Activated CD4-positive, alpha-beta T cell treated with anti-CD3 and anti-CD28 coated beads, Interleukin-2, amount 50 U/mL, for 1 hour (primary cell): ENCODE measurements around the gene OR2T1.
"Not testable (repeated sequence)": the region's sequence is repeated elsewhere in the genome, so short reads cannot be mapped to it uniquely, and the experiment has no call there.

Experiments
- DNase-seq: peaks from one replicate; pipeline ENCODE4 v3.0.0-alpha.2; 2020

Gene OR2T1

DNA sequence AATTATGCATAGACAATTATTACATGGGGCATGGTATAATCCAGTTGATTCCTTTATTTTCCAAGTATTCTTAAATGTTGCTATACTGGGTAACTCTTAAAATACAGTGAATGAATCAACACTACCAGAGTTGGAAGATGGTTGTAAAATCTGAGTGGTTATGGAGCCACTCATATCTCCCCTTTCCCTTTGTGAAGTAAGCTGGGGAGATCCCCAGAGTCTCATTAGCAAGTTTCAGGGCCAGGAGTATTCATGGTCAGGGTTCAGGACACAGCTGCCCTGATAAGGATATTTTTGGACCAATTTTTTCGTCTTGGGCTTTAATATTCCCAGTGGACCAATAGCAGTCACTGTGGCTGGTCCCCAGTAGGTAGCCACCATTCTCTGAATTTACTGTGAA lies 35.8 kb downstream of the OR2T1 start:
- DNase-seq: not testable (repeated sequence)

DNA sequence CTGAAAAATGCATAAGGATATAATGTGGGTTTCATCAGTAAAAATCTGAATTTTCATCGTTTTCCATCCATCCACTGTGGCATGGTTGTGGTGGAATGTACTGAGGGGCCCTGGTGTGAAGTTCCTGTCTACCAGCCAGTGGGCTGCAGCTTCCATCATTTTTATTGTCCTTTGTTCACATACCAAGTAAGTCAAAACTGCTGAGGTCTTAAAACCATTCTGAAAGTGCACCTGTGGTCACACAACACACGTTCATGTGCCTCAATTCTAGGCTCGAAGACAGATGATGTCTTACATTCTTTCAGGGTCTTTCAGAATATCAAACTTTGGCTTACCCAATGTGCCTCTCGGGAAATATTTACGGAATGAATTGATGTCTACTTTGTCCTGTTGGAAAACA lies 36.4 kb downstream of the OR2T1 start:
- not testable (repeated sequence) for DNase-seq

DNA sequence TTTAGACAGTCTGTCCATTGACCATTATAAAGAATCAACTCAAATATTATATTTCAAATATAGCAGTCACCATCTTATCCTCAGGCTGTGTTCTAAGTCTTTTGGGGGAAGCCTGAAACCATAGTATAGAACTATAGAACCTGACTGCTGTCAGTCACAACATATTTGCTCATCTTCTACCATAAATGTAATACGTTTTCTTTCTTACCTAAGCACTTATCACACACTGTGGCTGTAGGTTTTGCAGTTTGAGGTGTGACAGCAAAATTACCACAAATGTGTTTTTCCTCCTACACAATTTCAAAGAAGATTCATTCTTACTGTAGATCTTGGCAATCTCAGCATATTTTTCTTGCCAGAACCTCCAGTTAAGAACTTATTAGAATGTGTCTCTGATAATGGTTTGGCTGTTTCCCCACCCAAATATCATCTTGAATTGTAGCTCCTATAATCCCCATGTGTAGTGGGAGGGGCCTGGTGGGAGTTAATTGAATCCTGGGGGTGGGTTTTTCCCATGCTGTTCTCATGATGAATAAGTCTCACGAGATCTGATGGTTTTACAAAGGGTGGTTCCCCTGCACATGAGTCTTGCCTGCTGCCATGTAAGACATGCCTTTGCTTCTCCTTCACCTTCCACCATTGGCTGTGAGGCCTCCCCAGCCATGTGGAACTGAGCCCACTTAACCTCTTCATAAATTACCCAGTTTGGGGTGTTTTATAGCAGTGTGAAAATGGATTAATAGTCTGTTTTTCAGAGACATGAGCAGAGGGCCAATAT lies 39.8 kb downstream of the OR2T1 start:
- not testable (repeated sequence) for DNase-seq

DNA sequence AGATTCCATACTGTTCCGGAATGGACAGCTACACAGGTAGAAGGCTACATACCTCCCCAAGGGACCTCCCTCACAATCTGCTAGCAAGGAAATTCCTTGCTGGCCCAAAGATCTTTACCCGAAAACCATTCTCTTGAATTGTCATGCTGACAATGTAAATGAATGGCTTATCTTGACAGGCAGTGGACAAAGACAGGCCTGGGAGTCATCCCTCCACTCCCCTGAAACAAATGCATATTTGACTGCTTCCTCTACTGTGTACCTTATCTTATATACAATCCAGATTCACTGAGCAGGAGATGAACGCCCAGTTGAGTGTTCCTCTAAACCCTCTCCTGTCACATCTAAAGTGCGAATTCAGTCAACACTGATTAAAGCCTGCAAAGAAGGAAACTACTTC lies 41.8 kb downstream of the OR2T1 start:
- not testable (repeated sequence) for DNase-seq

DNA sequence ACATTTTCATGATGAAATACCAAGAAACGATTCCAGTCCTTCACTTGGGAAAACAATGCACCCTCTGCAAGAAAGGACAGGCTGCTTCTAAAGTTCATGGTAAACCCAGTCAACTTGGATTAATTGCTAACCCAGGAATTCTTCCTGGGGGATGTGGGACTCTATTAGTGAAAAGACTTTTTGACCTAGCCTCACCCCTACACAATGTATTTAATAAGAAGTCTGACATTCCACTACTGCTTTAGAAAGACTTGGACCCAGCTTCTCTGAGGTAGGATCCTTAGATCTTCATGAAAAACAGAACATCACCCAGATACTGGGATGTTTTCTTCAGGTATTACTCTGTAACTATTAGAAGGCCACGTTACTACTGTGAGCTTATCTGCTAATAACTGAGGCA lies 42.6 kb downstream of the OR2T1 start, which contains the start of gene OR2T2:
Gene OR2T2 (plus strand): TSS at position 239 of the 400 bp plus-strand sequence. CDS start 7,161 bp downstream, outside the sequence.
- not testable (repeated sequence) for DNase-seq

DNA sequence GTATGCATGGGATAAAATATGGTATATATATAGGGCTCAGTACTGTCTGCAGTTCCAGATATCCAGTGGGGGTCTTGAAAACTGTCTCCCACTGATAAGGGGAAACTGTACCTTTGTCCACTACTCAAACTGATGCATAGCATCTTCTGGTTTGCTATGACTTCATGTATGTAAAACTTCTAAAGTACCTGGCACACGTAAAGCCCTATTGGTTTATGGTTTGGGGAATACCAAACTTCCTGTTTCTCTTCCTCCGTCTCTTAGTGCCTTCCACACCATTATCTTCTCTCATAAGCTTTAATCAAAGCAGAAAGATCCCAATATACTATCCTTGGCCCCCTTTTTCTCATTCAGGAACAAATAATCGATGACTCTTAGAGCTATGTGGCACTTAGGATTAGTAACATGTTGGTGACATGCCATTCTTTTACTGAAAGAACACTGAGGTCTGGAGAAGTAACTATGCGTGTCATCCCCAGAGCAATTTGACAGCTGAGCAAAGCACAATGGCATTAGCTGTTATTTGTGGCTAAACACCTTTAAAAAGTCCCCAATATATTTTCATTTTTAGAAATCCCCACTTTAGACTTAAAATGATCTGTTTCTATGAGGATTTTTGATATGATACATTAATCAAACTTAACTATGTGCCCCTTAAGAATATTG lies 45.7 kb downstream of the OR2T1 start:
- not testable (repeated sequence) for DNase-seq

DNA sequence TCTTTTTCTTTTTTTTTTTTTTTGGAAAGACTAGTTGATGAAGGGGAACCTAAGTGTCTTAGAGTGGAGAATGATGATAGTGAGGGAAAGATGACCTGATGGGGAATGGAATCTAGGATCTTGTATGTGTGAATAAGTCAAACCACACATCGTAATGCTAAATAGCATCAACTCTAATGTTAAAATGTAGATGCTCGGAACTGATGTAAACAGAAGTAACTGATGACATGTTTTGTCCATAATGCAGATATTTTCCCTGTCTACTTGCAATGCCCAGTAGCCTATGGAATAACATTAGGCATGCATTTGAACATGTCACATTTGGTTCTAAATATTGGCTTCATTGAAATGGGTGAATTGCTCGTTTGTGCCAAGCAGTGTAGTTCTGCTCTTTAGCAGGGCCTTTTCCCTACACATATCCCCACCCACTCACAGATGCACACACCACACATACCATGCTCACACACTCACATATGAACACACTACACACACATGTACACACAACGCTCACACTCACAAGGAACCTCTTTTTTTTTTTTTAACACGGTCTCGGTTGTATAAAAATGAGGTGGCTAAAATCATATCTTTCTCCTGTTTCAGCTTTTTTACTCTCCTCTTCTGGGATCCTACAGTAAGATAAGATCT lies 47.1 kb downstream of the OR2T1 start:
- DNase-seq: not testable (repeated sequence)

DNA sequence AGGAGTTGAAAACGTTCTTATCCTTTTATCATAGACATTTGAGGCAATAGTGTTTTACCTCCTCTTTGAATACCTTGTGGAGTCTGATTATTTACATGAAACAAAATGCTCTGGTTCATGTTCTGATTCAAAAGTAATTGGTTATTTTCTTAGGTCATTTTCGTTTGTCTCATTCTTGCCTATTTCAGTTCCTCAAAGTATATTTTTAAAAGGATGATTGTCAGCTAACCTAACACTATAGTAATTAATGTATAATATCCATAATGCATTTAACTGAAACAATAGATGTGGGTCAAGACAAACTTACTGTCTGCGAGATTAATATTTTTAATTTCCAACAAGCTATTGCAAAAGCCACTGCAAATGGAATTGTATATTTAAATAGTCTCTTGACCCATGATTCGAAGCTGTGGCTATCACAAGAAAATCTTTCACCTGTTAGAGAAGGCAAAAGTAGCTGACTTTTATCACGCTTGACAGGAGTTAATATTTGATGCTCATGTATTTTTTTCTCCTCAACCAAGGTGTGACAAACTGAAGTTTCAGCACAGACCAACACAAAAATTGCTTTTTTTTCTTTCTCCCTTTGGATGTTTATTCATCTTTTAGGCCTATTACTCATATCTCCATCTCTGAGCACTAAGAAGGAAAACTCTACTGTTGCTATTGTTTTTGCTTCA lies 47.8 kb downstream of the OR2T1 start:
- DNase-seq: not testable (repeated sequence)

DNA sequence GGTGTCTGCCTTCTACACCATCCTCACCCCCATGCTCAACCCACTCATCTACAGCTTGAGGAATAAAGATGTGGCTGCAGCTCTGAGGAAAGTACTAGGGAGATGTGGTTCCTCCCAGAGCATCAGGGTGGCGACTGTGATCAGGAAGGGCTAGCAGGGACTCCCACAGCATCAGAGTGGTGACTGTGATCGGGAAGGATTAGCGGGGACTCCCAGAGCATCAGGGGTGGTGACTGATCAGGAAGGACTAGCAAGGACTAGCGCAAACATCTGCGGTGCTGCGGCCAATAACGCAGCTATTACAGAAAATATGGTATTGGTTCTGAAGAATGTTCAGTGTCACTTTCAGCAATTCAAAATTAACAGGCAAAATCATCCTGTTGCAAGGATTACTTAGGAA lies 50.8 kb downstream of the OR2T1 start:
- not testable (repeated sequence) for DNase-seq

DNA sequence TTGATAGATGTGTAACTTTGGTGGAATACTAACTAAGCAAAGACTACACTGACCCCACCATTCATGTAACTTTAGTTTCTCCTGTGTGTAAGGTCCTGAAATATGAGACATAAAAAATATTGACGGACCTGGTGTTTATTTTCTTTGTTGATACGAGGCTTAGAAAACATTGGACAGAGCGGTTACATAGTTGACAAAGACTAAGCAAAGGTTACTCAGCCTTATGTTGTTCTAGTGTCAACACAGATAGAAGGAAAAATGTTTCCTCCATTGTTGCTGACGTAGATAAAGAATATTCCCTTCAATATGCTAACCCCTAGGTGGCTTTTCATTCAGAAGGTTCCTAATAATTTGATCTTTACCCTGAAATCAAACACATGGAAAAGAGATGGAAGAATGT lies 52.2 kb downstream of the OR2T1 start:
- DNase-seq: not testable (repeated sequence)

DNA sequence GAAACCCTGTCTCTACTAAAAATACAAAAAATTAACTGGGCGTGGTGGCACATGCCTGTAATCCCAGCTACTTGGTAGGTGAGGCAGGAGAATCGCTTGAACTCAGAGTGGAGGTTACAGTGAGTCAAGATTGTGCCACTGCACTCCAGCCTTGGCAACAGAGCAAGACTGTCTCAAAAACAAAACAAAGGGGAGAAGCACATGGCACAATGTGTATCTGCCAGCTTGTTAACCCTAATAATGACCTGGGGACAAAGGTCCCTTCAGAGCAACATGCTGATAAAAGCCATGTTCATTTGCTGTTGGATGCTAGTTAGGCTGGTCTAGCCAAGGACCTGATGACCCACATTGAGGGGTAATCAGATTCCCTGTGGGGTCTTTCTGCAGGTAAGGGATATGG lies 53.8 kb downstream of the OR2T1 start:
- not testable (repeated sequence) for DNase-seq
